GM23338 (cell line): ENCODE measurements around the gene MS4A15. TPM values are rescaled to one million over a fixed set of nuclear protein-coding genes. Genes with fewer than 3 reads are reported as not detected.
"Not testable (repeated sequence)": the region's sequence is repeated elsewhere in the genome, so short reads cannot be mapped to it uniquely, and the experiment has no call there.

Experiments used
- ATAC-seq: fragments of 200-7000 bp; cut with Tn5 transposase; 3 replicates; pipeline ENCODE4 v1.9.1; 2020
- DNase-seq: peaks from one replicate; pipeline ENCODE4 v3.0.0-alpha.2; 2015; ENCODE audit warnings: low spot score
- H2AFZ ChIP-seq: fragments of 200-600 bp; sonication (generic); 2 replicates; pipeline ENCODE4 v1.8.0; 2016; ENCODE audit warnings: antibody characterized with exemption, mild to moderate bottlenecking, moderate library complexity
- H3F3A ChIP-seq: fragments of 200-600 bp; sonication (generic); replicated peaks from 2 replicates; pipeline ENCODE4 v1.8.0; 2017; ENCODE audit warnings: antibody characterized with exemption, mixed run types, low read depth
- H3K27ac ChIP-seq: fragments of 200-600 bp; sonication (generic); 2 replicates; pipeline ENCODE4 v1.6.1; 2016; ENCODE audit warnings: low read depth
- H3K27me3 ChIP-seq: fragments of 200-600 bp; sonication (generic); 2 replicates; pipeline ENCODE4 v1.8.0; 2016; ENCODE audit warnings: mild to moderate bottlenecking, mixed run types, moderate library complexity; ENCODE audit not compliant: insufficient read depth
- H3K36me3 ChIP-seq: fragments of 200-600 bp; sonication (generic); 2 replicates; pipeline ENCODE4 v1.8.0; 2016; ENCODE audit warnings: mild to moderate bottlenecking; ENCODE audit not compliant: insufficient read depth
- H3K4me1 ChIP-seq: fragments of 200-600 bp; sonication (generic); 2 replicates; pipeline ENCODE4 v1.8.0; 2016; ENCODE audit warnings: mild to moderate bottlenecking, moderate library complexity; ENCODE audit not compliant: insufficient read depth
- H3K4me2 ChIP-seq: fragments of 200-600 bp; sonication (generic); 2 replicates; pipeline ENCODE4 v1.7.1; 2017; ENCODE audit warnings: mixed run types
- H3K4me3 ChIP-seq: fragments of 200-600 bp; sonication (generic); 2 replicates; pipeline ENCODE4 v1.6.1; 2016; ENCODE audit warnings: mixed run types
- H3K79me2 ChIP-seq: fragments of 200-600 bp; sonication (generic); replicated peaks from 2 replicates; pipeline ENCODE4 v1.8.0; 2017; ENCODE audit warnings: mild to moderate bottlenecking; ENCODE audit not compliant: insufficient read depth
- H3K9me2 ChIP-seq: fragments of 200-600 bp; sonication (generic); 2 replicates; pipeline ENCODE4 v1.8.0; 2017; ENCODE audit not compliant: insufficient read depth
- H4K20me1 ChIP-seq: fragments of 200-600 bp; sonication (generic); replicated peaks from 2 replicates; pipeline ENCODE4 v1.8.0; 2017; ENCODE audit warnings: mild to moderate bottlenecking; ENCODE audit not compliant: insufficient read depth
- H3K27ac Mint-ChIP-seq: 2 replicates; pipeline ENCODE4 v1.8.0; 2020; ENCODE audit warnings: inconsistent platforms, mild to moderate bottlenecking, moderate library complexity, mixed read lengths
- H3K27me3 Mint-ChIP-seq: 3 replicates; pipeline ENCODE4 v1.8.0; 2022; ENCODE audit warnings: low read depth, mild to moderate bottlenecking, moderate library complexity, mixed read lengths, inconsistent platforms; ENCODE audit not compliant: insufficient read depth, poor library complexity
- H3K36me3 Mint-ChIP-seq: 3 replicates; pipeline ENCODE4 v1.8.0; 2021; ENCODE audit warnings: low read depth, mild to moderate bottlenecking, inconsistent platforms, moderate library complexity, mixed read lengths
- H3K4me1 Mint-ChIP-seq: 3 replicates; pipeline ENCODE4 v1.8.0; 2020; ENCODE audit warnings: mild to moderate bottlenecking, inconsistent platforms, mixed read lengths
- H3K4me3 Mint-ChIP-seq: 3 replicates; pipeline ENCODE4 v1.8.0; 2021; ENCODE audit warnings: moderate library complexity, mild to moderate bottlenecking, inconsistent platforms, mixed read lengths
- H3K9me3 Mint-ChIP-seq: 3 replicates; pipeline ENCODE4 v1.8.0; 2020; ENCODE audit warnings: moderate library complexity, mild to moderate bottlenecking, inconsistent platforms, mixed read lengths
- JUNB ChIP-seq: IDR thresholded peaks from one replicate; pipeline ENCODE4 v1.6.1; 2016; ENCODE audit warnings: antibody characterized with exemption; ENCODE audit not compliant: unreplicated experiment
- REST ChIP-seq: IDR thresholded peaks from one replicate; pipeline ENCODE4 v1.6.1; 2018; ENCODE audit warnings: antibody characterized with exemption; ENCODE audit not compliant: unreplicated experiment
- STAT1 ChIP-seq: IDR thresholded peaks from one replicate; pipeline ENCODE4 v1.6.1; 2016; ENCODE audit warnings: antibody characterized with exemption; ENCODE audit not compliant: unreplicated experiment
- polyA plus RNA-seq: library from polyadenylated mRNA; unstranded; fragments of >200 nt; fragmentation: Nextera tagmentation; extraction: Ambion mirVana; gene quantifications from 2 replicates; pipeline ENCODE4 v1.2.1, GENCODE V29; 2016
- total RNA-seq: library from RNA; depleted of rRNA; stranded (reverse); fragments of >200 nt; shearing (Covaris generic); gene quantifications from 2 replicates; pipeline ENCODE4 v1.2.3, GENCODE V29; 2014

Gene MS4A15
- total and polyA plus RNA-seq, 2 experiments from 2014 or later: 0.44 TPM; not detected in 1

- Histone ChIP-seq H3K4me1 (no peaks in the 10 kb centered on the region), H3K27me3 (no peaks in the 10 kb centered on the region), H3K36me3 (no peaks in the 10 kb centered on the region), H3K4me3 (no peak overlapping the region), H3K27ac (no peak overlapping the region), H3K9me2 (no peaks in the 10 kb centered on the region), H2AFZ (peak overlapping the region; percentile 49; the same call in 1 of the 2 replicates), H4K20me1 (no peaks in the 10 kb centered on the region), H3F3A (no peaks in the 10 kb centered on the region), H3K79me2 (no peaks in the 10 kb centered on the region), H3K4me2 (no peak overlapping the region)
- no peak overlapping the region for H3K4me3 Mint-ChIP-seq
- no peak overlapping the region for H3K27ac Mint-ChIP-seq
- peaks cover 7% of the 10 kb centered on the region; the same call in 1 of the 3 replicates for H3K9me3 Mint-ChIP-seq
- H3K4me1 Mint-ChIP-seq: no peaks in the 10 kb centered on the region
- no peaks in the 10 kb centered on the region for H3K36me3 Mint-ChIP-seq
- peaks cover 2% of the 10 kb centered on the region for H3K27me3 Mint-ChIP-seq
- no peak for TF ChIP-seq JUNB
- no peak for TF ChIP-seq REST
- no peak for TF ChIP-seq STAT1
- ATAC-seq (no peak), DNase-seq (no peak)
Measured at GRCh38 chr11:60757231-60757800, 649 bp downstream of the MS4A15 start.

- not testable (repeated sequence) for H3K36me3 Mint-ChIP-seq, H3F3A ChIP-seq, H2AFZ ChIP-seq, H3K27ac Mint-ChIP-seq, H3K9me2 ChIP-seq, H3K36me3 ChIP-seq, H3K4me3 ChIP-seq, H3K4me3 Mint-ChIP-seq, H3K9me3 Mint-ChIP-seq, H3K4me2 ChIP-seq, H4K20me1 ChIP-seq, H3K4me1 ChIP-seq, H3K79me2 ChIP-seq, H3K27ac ChIP-seq, ATAC-seq, DNase-seq, H3K4me1 Mint-ChIP-seq, H3K27me3 ChIP-seq, H3K27me3 Mint-ChIP-seq
Measured at GRCh38 chr11:60758671-60759070, 2.0 kb downstream of the MS4A15 start.

GRCh38 chr11:60759438-60760225 is 3.0 kb downstream of the MS4A15 start:
- not testable (repeated sequence) for H3K4me3 Mint-ChIP-seq, H3K27me3 ChIP-seq, H3F3A ChIP-seq, H3K36me3 ChIP-seq, H3K4me2 ChIP-seq, ATAC-seq, H3K79me2 ChIP-seq, H3K27me3 Mint-ChIP-seq, H3K27ac ChIP-seq, H3K4me1 ChIP-seq, H3K36me3 Mint-ChIP-seq, H2AFZ ChIP-seq, H3K27ac Mint-ChIP-seq, H3K9me2 ChIP-seq, H3K4me3 ChIP-seq, H4K20me1 ChIP-seq, H3K4me1 Mint-ChIP-seq, DNase-seq
- H3K9me3 Mint-ChIP-seq: peaks cover 10% of the 10 kb centered on the region; the same call in 2 of the 3 replicates
